ELF-1 (cell line): ENCODE data around the gene COG2.
"Not testable (repeated sequence)": the region's sequence is repeated elsewhere in the genome, so short reads cannot be mapped to it uniquely, and the experiment has no call there.

Experiments used
- DNase-seq: peaks from one replicate; pipeline ENCODE4 v3.0.0-alpha.2; 2016; ENCODE audit warnings: low read depth, low spot score

COG2 gene

GRCh38 chr1:230679192-230679591 is 36.9 kb downstream of the COG2 start:
- DNase-seq = no peak

GRCh38 chr1:230679825-230680224 is 37.5 kb downstream of the COG2 start:
- no peak for DNase-seq

DNA sequence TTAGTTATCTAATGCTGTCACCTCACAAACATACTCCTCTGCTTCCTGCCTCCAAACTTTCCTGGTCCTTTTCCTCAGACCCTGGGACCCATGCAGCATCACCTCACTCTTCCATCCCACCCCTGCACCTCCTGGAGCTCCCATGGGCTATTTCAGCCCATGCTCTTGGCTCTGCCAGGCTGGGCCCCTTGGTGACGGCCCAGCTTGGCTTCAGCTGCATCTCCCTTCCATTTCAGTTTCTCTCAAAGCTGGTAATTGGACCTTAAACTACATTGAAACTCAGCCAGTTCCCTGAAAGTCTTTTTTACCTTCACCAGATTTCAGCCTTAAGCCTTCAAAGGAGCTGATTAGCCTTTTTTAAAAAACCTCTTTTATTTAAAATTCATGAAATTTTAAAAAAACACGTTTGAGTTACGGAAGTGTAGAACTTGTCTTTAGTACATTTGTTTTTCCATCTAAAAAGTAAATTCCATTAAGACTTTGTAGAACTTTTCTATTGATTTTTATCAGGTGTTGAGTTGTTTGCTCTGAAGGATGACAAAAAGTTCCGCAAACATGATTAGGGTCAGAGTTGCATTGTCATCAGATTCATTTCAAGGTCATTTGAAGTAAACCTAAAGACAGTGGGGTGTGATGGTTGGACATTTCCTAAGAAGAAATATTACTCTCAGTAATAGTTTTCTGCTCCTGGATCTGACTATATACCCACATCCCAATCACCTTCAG is 38.2 kb downstream of the COG2 start:
- no peak for DNase-seq

DNA sequence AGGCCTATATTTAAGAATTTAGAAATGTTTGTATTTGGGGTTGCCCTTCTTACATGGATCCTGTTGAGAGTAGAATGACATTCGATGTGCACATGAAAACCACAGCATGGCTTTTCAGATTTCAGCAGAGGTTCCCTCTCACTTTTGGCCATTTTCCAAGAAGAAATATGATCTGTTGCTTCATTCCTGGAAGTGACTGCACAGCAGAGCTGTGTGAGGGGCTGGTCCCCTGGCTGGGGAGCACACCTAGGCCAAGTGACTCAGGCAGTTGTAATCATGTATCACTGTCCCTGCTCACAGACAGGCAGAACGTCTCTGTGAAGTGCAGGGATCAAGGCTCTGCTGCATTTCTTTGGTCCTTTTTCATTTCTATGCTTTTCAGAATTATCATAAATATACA is 39.3 kb downstream of the COG2 start:
- no peak for DNase-seq

- DNase-seq = no peak
Measured at GRCh38 chr1:230682274-230682673, 40.0 kb downstream of the COG2 start.

- no peak for DNase-seq
Measured at GRCh38 chr1:230682882-230683610, 40.8 kb downstream of the COG2 start.

- DNase-seq = no peak
Measured at GRCh38 chr1:230684146-230684545, 41.9 kb downstream of the COG2 start.

- no peak for DNase-seq
Measured at GRCh38 chr1:230684998-230685397, 42.7 kb downstream of the COG2 start.

- DNase-seq = no peak
Measured at GRCh38 chr1:230686747-230687146, 44.5 kb downstream of the COG2 start.

GRCh38 chr1:230690101-230690500 is 47.8 kb downstream of the COG2 start:
- peak; percentile 27 for DNase-seq

DNA sequence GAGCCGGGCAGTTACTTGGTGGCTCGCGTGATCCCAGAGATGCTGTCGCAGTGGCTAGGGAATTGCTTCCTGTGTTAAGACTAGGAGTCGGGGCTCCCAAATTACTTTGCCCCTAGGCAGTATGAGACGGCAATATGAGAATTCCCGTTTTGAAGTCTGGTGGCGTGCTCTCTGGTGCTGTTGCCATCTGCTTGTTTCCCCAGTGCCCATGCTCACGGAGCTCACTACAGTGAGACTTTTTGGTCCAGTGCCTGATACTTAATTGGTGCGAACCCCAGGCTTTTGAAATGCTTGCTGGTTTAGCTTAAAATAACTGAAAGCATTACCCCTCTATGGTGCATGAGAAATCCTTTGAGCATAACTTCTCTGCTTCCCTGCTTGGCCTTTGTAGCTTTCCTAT is 49.3 kb downstream of the COG2 start:
- DNase-seq = no peak

DNA sequence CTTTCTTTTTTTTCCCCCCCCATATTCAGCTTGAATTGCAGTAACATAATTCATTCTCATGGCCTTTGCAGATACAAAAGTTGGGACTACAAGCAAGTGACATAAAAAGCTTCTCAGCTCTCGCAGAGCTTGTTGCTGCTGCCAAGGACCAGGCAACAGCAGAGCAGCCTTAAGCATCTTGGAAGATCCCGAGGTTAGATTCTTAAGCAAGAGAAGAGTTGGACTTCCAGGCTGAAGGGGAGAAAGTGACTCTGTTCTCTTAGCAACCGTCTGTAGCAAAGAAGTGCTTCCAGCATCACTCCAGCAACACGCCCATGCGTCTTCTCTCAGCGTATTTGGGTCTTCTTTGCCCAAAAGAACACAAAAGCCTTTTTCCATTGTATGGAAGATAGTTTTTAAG is 50.9 kb downstream of the COG2 start:
- DNase-seq = no peak

- no peak for DNase-seq
Measured at GRCh38 chr1:230693777-230694176, 51.5 kb downstream of the COG2 start.

DNA sequence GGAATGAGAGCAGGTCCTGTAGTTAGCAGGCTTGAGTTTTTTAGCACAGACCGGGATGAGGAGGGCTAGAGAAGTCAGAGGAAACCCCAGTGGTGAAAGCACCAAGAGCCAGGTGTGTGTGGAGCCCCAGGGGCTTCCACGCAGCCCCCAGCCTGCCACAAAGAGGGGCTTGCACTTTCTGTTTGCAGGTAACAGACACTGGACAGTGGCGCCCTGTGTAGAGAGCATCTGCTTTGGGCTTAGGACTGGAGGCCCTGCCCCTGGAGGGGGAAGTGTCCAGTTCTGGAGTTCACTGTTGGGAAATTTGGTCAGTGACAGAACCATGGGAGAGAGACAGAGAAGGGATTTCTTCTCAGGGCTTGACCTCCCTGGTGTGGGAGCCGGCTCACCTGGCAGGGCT is 52.2 kb downstream of the COG2 start:
- no peak for DNase-seq

DNA sequence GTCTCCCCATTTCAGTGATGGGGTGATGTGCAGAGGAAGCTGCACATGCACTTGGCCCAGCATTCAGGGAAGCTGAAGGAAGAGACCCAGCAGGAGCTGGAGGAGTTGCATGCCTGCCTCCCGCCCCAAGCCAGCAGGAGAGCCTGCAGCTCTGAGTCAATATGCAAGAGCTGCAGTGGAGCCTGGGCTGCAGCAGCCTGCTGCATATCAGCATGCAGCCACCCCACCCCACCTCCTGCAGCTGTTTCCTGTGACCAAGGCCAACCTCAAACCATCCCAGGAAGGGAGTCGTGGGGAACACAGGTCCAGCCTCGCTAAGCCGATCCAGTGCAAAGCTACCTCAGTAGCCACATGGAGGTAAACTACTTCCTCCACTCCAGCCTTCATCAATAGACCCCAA is 52.7 kb downstream of the COG2 start:
- no peak for DNase-seq

DNA sequence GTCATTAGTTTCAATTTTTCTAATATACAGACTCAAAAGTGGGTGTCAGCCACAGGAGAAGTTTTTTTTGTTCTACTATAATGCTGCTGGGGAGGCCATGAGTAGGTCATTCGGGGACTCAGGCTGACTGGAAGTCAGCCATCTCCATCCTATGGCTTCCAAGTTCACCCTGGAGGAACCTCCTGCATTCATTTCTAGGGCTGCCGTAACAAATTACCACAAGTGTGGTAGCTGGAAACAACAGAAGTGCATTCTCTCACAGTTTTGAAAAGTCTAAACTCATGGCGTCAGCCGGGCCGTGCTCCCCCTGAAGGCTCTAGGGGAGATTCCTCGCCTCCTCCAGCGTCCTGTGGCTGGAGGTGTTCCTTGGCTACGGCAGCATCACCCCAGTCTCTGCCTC is 53.9 kb downstream of the COG2 start:
- DNase-seq = no peak

- no peak for DNase-seq
Measured at GRCh38 chr1:230696722-230697437, 54.6 kb downstream of the COG2 start.

DNA sequence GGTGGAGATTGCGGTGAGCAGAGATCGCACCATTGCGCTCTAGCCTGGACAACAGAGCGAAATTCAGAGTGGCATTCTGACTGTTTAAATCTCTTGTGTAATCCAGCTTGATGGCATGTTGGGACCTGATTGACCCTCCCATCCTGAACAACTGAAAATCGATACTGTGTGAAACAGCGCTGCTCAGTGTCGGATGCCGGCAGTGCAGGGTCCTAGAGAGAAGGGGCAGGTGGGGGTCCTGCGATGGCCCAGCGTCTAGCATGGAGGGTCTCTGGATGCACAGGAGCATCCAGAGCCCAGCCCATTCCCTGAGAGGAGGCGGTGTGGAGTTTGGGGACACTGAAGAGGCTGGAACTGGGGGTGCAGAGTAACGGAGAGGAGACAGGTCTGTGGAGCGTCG is 55.8 kb downstream of the COG2 start:
- no peak for DNase-seq

DNA sequence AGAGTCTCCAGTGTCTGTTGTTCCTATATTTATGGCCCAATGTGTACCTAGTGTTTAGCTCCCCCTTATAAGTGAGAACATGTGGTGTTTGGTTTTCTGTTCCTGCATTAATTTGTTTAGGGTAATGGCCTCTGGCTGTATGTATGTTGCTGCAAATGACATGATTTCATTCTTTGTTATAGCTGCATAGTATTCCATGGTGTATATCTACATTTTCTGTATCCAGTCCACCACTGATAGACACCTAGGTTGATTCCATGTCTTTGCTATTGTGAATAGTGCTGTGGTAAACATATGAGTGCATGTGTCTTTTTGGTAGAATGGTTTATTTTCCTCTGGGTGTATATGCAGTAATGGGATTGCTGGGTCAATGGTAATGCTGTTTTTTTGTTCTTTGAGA is 56.7 kb downstream of the COG2 start:
- DNase-seq = not testable (repeated sequence)

- no peak for DNase-seq
Measured at GRCh38 chr1:230699716-230700115, 57.4 kb downstream of the COG2 start.

DNA sequence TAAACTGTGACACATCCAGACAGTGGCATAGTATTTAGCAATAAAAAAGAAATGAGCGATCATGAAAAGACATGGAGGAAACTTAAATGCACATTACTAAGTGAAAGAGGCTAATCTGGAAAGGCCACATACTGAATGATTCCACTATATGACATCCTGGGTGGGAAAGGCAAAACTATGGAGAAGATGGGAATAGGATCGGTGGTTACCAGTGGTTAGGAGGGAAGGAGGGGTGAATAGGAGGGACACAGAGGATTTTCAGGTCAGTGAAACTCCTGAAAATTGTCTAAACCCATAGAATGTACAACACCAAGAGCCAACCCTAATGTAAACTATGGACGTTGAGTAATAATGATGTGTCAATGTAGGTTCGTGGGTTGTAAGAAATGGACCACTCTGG is 57.9 kb downstream of the COG2 start:
- DNase-seq = no peak

- no peak for DNase-seq
Measured at GRCh38 chr1:230701434-230701833, 59.2 kb downstream of the COG2 start.
